ENCODE measurements around the gene ABCC8. TPM values are rescaled to one million over a fixed set of nuclear protein-coding genes. Genes with fewer than 3 reads are reported as not detected.

The ABCC8 gene
- total RNA-seq, 2 donors from 2014 or later, result 0.55 TPM; not detected in 1

DNA sequence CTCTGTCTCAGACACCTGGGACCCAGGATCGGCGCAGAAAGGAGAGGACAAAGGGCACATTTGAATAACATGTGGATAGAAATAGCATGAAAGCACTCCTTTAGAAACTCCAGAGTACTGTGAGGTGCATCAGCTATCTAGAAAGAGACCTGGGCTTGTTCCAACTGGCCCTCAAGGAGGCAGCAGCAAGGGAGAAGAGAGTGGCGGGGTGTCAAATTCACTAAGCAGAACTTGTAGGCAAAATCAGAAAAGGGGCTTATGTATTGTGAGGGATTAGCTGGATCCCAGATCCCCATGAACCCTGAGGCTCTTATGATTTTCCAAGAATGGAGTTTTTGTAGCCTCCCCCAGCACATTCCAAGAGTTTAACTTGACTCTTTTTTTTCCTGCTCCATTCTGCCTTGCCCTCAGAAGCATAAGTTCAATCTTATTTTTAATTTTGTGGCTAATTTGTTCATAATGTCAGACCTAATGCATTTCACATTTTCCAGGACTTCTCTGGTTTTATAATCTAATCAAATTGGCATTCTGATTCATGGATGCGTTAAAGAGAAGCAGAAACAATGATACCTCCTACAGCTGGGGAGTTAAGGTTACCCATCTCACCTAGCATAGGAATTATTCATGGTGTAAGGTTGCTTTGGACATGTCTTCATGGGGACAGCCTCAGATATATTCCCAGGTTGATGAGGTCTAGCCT is 34.0 kb upstream of the ABCC8 start:
- WGBS, 2 experiments (ENCODE audit: insufficient coverage in 1 of 2, insufficient read length in 1 of 2), result 78 to 88% methylated on average over 3 to 4 of the region's 4 CpGs
- Mint-ChIP-seq H3K36me3 (ENCODE audit: low read depth) (no peaks in the 10 kb centered on the region), H3K4me1 (peaks cover 3% of the 10 kb centered on the region), H3K9me3 (no peaks in the 10 kb centered on the region), H3K27me3 (ENCODE audit: insufficient read depth) (peaks cover 30% of the 10 kb centered on the region), H3K27ac (no peak overlapping the region), H3K4me3 (no peak overlapping the region)
- H3K27me3 ChIP-seq (ENCODE audit: control insufficient read depth, insufficient read depth, low read length, poor library complexity, severe bottlenecking), result no peaks in the 10 kb centered on the region
- no peaks in the 10 kb centered on the region for H3K4me1 ChIP-seq (ENCODE audit: control insufficient read depth, insufficient read depth, low read length)
- no peak overlapping the region for H3K9ac ChIP-seq (ENCODE audit: extremely low read depth, low read length, poor library complexity, severe bottlenecking)
- TF ChIP-seq, protein P1, sequence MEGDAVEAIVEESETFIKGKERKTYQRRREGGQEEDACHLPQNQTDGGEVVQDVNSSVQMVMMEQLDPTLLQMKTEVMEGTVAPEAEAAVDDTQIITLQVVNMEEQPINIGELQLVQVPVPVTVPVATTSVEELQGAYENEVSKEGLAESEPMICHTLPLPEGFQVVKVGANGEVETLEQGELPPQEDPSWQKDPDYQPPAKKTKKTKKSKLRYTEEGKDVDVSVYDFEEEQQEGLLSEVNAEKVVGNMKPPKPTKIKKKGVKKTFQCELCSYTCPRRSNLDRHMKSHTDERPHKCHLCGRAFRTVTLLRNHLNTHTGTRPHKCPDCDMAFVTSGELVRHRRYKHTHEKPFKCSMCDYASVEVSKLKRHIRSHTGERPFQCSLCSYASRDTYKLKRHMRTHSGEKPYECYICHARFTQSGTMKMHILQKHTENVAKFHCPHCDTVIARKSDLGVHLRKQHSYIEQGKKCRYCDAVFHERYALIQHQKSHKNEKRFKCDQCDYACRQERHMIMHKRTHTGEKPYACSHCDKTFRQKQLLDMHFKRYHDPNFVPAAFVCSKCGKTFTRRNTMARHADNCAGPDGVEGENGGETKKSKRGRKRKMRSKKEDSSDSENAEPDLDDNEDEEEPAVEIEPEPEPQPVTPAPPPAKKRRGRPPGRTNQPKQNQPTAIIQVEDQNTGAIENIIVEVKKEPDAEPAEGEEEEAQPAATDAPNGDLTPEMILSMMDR (conservative IDR thresholded peaks at IDR 0.05), result no peak
- no peaks in the 10 kb centered on the region for H3K36me3 ChIP-seq (ENCODE audit: control insufficient read depth, insufficient read depth, low read length)
- H3K27ac ChIP-seq (ENCODE audit: low read depth, low read length), result no peak overlapping the region
- no peak overlapping the region for H3K4me3 ChIP-seq (ENCODE audit: low read length)
- DNase-seq, result no peak
- no peaks in the 10 kb centered on the region for H3K9me3 ChIP-seq (ENCODE audit: control insufficient read depth, low read length)

DNA sequence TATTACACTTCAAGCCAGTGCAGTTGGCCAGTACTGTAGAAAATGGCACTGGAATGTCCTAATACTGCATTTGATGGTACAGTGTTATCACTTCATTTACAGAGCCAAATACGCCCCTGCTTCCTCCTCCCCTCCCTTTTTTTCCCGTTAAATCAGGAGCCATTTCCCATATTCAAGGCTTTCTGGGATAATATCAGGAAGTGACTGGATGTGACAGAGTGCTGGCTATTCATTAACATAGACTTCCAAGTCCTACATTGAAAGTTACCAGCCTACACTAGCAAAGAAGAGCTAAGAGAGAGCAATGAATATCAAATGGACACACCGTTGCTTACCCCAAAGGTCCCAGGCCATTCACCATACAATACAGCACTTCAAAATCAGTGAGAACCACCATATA is 32.1 kb upstream of the ABCC8 start:
- no peak for DNase-seq
- H3K27me3 Mint-ChIP-seq (ENCODE audit: insufficient read depth), result peaks cover 30% of the 10 kb centered on the region
- no peak overlapping the region for H3K4me3 Mint-ChIP-seq
- H3K27ac Mint-ChIP-seq, result no peak overlapping the region
- no peak overlapping the region for H3K4me3 ChIP-seq (ENCODE audit: low read length)
- peaks cover 3% of the 10 kb centered on the region for H3K4me1 Mint-ChIP-seq
- H3K27ac ChIP-seq (ENCODE audit: low read depth, low read length), result no peak overlapping the region
- H3K4me1 ChIP-seq (ENCODE audit: control insufficient read depth, insufficient read depth, low read length), result no peaks in the 10 kb centered on the region
- no peaks in the 10 kb centered on the region for H3K9me3 Mint-ChIP-seq
- H3K9ac ChIP-seq (ENCODE audit: extremely low read depth, low read length, poor library complexity, severe bottlenecking), result no peak overlapping the region
- no peaks in the 10 kb centered on the region for H3K36me3 ChIP-seq (ENCODE audit: control insufficient read depth, insufficient read depth, low read length)
- no peaks in the 10 kb centered on the region for H3K36me3 Mint-ChIP-seq (ENCODE audit: low read depth)
- no peaks in the 10 kb centered on the region for H3K9me3 ChIP-seq (ENCODE audit: control insufficient read depth, low read length)
- no peaks in the 10 kb centered on the region for H3K27me3 ChIP-seq (ENCODE audit: control insufficient read depth, insufficient read depth, low read length, poor library complexity, severe bottlenecking)
- TF ChIP-seq, protein P1 (conservative IDR thresholded peaks at IDR 0.05), result no peak
- 64% methylated on average over 3 of the region's 3 CpGs; no CpG with 5 or more reads in 1 of the 2 experiments for WGBS, 2 experiments (ENCODE audit: insufficient coverage in 1 of 2, insufficient read length in 1 of 2)

GRCh38 chr11:17508306-17508705 is 31.7 kb upstream of the ABCC8 start:
- Histone ChIP-seq H3K27me3 (ENCODE audit: control insufficient read depth, insufficient read depth, low read length, poor library complexity, severe bottlenecking) (no peaks in the 10 kb centered on the region), H3K27ac (ENCODE audit: low read depth, low read length) (no peak overlapping the region), H3K9ac (ENCODE audit: extremely low read depth, low read length, poor library complexity, severe bottlenecking) (no peak overlapping the region), H3K9me3 (ENCODE audit: control insufficient read depth, low read length) (no peaks in the 10 kb centered on the region), H3K4me3 (ENCODE audit: low read length) (no peak overlapping the region), H3K36me3 (ENCODE audit: control insufficient read depth, insufficient read depth, low read length) (no peaks in the 10 kb centered on the region), H3K4me1 (ENCODE audit: control insufficient read depth, insufficient read depth, low read length) (no peaks in the 10 kb centered on the region)
- no peak overlapping the region for H3K4me3 Mint-ChIP-seq
- DNase-seq, result no peak
- peaks cover 3% of the 10 kb centered on the region for H3K4me1 Mint-ChIP-seq
- no peak overlapping the region for H3K27ac Mint-ChIP-seq
- peaks cover 30% of the 10 kb centered on the region for H3K27me3 Mint-ChIP-seq (ENCODE audit: insufficient read depth)
- TF ChIP-seq, protein P1 (conservative IDR thresholded peaks at IDR 0.05), result no peak
- no peaks in the 10 kb centered on the region for H3K9me3 Mint-ChIP-seq
- no peaks in the 10 kb centered on the region for H3K36me3 Mint-ChIP-seq (ENCODE audit: low read depth)
- 72% methylated on average over 2 of the region's 3 CpGs; no CpG with 5 or more reads in 1 of the 2 experiments for WGBS, 2 experiments (ENCODE audit: insufficient coverage in 1 of 2, insufficient read length in 1 of 2)
